22Rv1 (cell line): ENCODE data around the gene GBP3.
"Not testable (repeated sequence)": the region's sequence is repeated elsewhere in the genome, so short reads cannot be mapped to it uniquely, and the experiment has no call there.

Source experiments
- H3K27ac ChIP-seq: fragments of 450-650 bp; 2 replicates; pipeline ENCODE4 v1.5.1; 2017
- CTCF ChIP-seq: fragments of 450-650 bp; IDR thresholded peaks from 2 replicates; pipeline ENCODE4 v1.5.1; 2017; ENCODE audit warnings: mild to moderate bottlenecking
- ZFX ChIP-seq: fragments of 450-650 bp; IDR thresholded peaks from 2 replicates; pipeline ENCODE4 v1.6.1; 2017; ENCODE audit warnings: antibody characterized with exemption, borderline replicate concordance

GBP3 gene

GRCh38 chr1:89060091-89060490 is 37.4 kb upstream of the GBP3 start:
- no peak for TF ChIP-seq CTCF
- no peak for TF ChIP-seq ZFX
- H3K27ac ChIP-seq, result no peak overlapping the region

DNA sequence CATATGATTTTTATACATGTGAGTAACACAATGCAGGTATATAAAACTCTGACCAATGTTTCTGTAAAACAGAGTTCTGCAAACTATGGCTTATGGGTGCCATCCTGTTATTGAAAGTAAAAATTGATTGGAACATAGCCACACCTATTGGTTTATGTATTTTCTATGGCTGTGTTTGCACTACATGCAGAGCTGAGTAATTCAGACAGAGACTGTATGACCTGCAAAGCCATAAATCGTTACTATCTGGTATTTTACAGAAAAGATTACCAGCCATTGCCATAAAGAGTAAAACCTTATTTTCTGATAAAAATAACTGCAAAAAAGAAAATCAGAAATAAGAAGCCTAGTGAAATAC is 29.3 kb upstream of the GBP3 start:
- TF ChIP-seq CTCF (no peak), ZFX (no peak)
- H3K27ac ChIP-seq, result no peak overlapping the region

DNA sequence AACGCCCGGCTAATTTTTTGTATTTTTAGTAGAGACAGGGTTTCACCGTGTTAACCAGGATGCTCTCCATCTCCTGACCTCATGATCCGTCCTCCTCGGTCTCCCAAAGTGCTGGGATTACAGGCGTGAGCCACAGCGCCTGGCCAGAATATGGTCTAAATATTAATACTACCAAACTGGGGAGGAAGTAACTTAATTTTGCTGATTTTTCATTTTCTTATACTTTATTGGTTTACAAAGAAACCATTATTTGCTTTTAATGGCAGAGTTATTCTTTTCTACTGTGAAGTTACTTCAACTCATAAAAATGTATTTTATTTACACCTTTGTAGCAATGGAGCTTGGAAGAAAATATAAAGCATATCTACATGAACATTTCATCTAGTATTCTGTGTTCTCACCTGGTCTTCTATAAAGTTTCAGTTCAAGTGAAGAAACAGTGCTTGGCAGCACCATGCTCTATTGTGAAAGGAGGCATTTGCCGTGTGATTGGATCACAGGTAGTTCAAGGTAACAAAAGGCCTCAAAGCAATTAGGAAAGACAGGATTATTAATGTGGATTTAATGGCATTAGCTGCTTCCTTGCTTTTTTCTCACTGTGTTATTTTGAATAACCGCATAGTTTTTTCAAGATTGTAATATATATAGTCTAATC is 28.8 kb upstream of the GBP3 start:
- TF ChIP-seq ZFX (no peak), CTCF (no peak)
- H3K27ac ChIP-seq, result no peak overlapping the region

- no peak overlapping the region for H3K27ac ChIP-seq
- TF ChIP-seq ZFX, result no peak
- no peak for TF ChIP-seq CTCF
Observed at GRCh38 chr1:89050649-89051033, 28.0 kb upstream of the GBP3 start.

DNA sequence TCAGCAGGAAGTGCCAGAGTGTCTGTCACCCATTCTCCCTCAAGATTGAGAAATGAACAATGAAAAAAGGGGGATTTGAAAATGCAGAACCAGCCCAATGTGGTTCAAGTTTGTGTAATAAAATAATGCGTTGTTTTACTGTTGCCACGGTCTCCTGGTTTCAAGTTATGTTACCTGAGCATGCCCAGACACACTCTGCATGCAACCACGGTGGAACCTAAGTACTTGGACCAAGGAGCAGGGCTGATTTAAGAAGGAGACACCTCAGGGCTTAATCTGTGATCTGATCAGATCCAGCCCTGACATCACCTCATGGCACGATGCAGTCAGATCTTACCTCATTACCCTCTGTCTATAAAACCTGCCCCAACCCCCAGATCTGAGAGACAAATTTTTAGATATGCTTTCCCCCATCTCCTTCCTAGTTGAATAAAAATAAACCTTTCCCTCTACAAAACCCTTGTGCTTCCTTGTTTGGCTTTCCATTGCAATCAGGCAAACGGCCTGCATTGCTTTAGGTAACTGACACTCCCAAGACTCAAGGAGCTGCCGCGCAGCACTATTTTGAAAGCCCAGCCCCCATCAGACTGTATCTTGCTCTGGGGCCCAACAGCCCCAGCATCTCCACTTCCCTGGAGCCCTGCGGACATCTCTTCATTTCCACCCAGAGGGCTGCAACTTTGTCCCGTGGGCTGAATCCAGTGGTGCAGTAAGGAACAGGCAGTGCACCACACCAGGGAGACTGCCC is 27.4 kb upstream of the GBP3 start:
- not testable (repeated sequence) for H3K27ac ChIP-seq

- not testable (repeated sequence) for H3K27ac ChIP-seq
Observed at GRCh38 chr1:89049187-89049586, 26.5 kb upstream of the GBP3 start.

DNA sequence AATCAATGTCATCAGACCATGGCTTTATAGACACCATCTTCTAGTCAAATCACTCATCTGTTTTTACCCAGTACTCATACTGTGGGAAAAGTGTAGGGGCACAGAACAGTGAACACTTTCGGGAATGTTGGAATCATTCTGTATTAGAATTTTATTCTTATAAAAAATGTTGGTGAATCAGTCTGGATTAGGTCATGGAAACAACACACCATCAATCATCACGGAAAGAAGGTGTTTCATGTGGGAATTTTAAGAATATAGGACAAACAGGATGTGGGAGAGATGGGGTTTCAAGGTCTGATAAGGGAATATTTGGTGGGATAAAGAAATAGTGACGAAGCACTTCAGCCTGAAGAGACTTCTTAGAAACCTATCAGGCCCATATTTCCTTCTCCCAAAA is 25.1 kb upstream of the GBP3 start:
- no peak overlapping the region for H3K27ac ChIP-seq

DNA sequence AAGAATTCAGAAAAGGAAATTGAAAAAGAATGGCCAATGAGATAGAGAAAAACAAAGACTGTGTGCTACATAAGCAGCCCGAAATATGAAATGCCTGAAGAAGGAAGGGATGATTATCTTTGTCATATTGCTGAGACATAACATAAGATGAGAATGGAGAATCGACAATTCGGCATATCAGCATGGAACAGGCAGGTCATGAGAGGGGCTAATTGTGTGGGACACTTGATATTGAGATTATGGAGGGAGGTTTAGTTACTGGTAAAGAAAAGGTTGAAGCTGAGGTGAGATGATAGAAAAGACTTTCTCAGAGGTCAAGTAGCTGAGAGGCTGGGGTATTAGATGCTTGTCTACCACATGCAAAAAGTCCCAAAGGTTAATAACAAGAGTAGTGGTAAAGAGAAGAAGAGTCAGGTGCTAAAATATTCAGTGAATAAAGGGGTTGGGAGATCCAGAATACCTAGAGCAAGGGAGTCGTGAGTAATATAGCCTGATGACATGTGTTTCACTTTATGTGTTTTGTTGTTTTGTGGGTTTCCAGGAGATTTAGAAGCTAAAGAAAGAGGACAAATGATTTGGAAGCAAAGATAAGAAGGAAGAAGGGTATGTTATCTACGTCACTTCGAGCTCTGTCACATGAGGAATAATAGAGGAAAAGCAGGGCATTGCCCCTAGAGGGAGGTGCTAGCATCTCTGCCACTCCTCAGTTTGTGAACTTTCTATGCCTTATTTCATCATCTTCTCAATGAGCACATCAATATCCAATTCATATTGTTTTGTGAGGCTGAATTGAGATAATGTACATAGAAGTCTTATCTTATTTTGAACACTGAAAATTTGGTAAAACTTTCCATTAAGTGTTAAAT is 23.9 kb upstream of the GBP3 start:
- not testable (repeated sequence) for H3K27ac ChIP-seq

More for the DNA sequence above, 25.1 kb upstream of the GBP3 start:
- TF ChIP-seq CTCF (no peak), ZFX (no peak)
